H1 (cell line): ENCODE results near the gene HDAC9. TPM values are rescaled to one million over a fixed set of nuclear protein-coding genes. Genes with fewer than 3 reads are reported as not detected.

Experiments used
- CTCF ChIA-PET: fragments of 300-600 bp; sonication (Branson Sonifier 250); formaldehyde crosslinking; loops from one replicate; lab custom pipeline; 2021; ENCODE audit not compliant: partially characterized antibody; lab: Charles Lee
- POLR2A ChIA-PET: fragments of 300-600 bp; sonication (Branson Sonifier 250); formaldehyde crosslinking; loops from one replicate; lab custom pipeline; 2021; ENCODE audit warnings: inconsistent platforms; ENCODE audit not compliant: partially characterized antibody; lab: Charles Lee
- DNase-seq, 2 experiments: peaks; one replicate each; pipeline versions ENCODE4 v3.0.0 to v3.0.0-alpha.2; 2010 to 2022; ENCODE audit warnings: low spot score in 2 of 2, low read depth in 1 of 2, mixed read lengths in 1 of 2
- FAIRE-seq: peaks from 2 replicates; lab custom pipeline; 2011; peaks lifted over from hg19 to GRCh38; lab: Jason Lieb, UNC
- H2AFZ ChIP-seq: 2 replicates; pipeline ENCODE4 v1.8.1; 2012; ENCODE audit warnings: low read length, inconsistent platforms
- H2AK5ac ChIP-seq: 2 replicates; pipeline ENCODE4 v1.6.1; 2013; ENCODE audit warnings: low read depth, low read length
- H2BK120ac ChIP-seq: replicated peaks from 2 replicates; pipeline ENCODE3; 2013; ENCODE audit warnings: low read depth, low read length, inconsistent platforms
- H2BK12ac ChIP-seq: 2 replicates; pipeline ENCODE4 v1.6.1; 2013; ENCODE audit warnings: low read depth, low read length
- H2BK15ac ChIP-seq: 2 replicates; pipeline ENCODE4 v1.6.1; 2013; ENCODE audit warnings: low read length
- H2BK20ac ChIP-seq: 2 replicates; pipeline ENCODE4 v1.6.1; 2013; ENCODE audit warnings: low read length
- H2BK5ac ChIP-seq: 2 replicates; pipeline ENCODE4 v1.6.1; 2013; ENCODE audit warnings: low read depth, low read length
- H3K14ac ChIP-seq: 2 replicates; pipeline ENCODE4 v1.6.1; 2013; ENCODE audit warnings: inconsistent platforms; ENCODE audit not compliant: insufficient read length
- H3K18ac ChIP-seq: 2 replicates; pipeline ENCODE4 v1.6.1; 2013; ENCODE audit warnings: low read length; ENCODE audit errors: extremely low read depth
- H3K23ac ChIP-seq: 2 replicates; pipeline ENCODE4 v1.6.1; 2013; ENCODE audit warnings: inconsistent platforms; ENCODE audit not compliant: insufficient read length
- H3K23me2 ChIP-seq: 2 replicates; pipeline ENCODE4 v1.6.1; 2013; ENCODE audit warnings: low read depth, low read length
- H3K27ac ChIP-seq: 2 replicates; pipeline ENCODE4 v1.6.1; 2011; ENCODE audit warnings: low read depth, low read length, inconsistent platforms
- H3K27me3 ChIP-seq, 4 experiments: replicated peaks in 1 of 4; 1 replicate in 1 of 4; 2 replicates in 3 of 4; pipeline versions ENCODE4 v1.6.1 to v1.8.1; 2011 to 2013; ENCODE audit warnings: low read length in 3 of 4, mild to moderate bottlenecking in 3 of 4, inconsistent platforms in 2 of 4, mixed read lengths in 2 of 4, moderate library complexity in 1 of 4; ENCODE audit not compliant: control insufficient read depth in 3 of 4, insufficient read depth in 3 of 4; ENCODE audit errors: extremely low read depth in 1 of 4
- H3K36me3 ChIP-seq, 4 experiments: 2 replicates each; pipeline versions ENCODE4 v1.6.1 to v1.8.1; 2011 to 2013; ENCODE audit warnings: mild to moderate bottlenecking in 4 of 4, low read length in 3 of 4, moderate library complexity in 2 of 4, control low read depth in 1 of 4, inconsistent platforms in 1 of 4; ENCODE audit not compliant: insufficient read depth in 4 of 4, control insufficient read depth in 2 of 4
- H3K4ac ChIP-seq: replicated peaks from 2 replicates; pipeline ENCODE3; 2013; ENCODE audit warnings: low read length, low read depth, mixed read lengths, inconsistent platforms; ENCODE audit not compliant: insufficient read length
- H3K4me1 ChIP-seq, 4 experiments: replicated peaks in 1 of 4; 1 replicate in 1 of 4; 2 replicates in 3 of 4; pipeline versions ENCODE4 v1.6.1 to v1.8.1; 2011 to 2013; ENCODE audit warnings: low read length in 3 of 4, inconsistent platforms in 2 of 4, mixed read lengths in 1 of 4; ENCODE audit not compliant: insufficient read depth in 4 of 4, control insufficient read depth in 3 of 4
- H3K4me2 ChIP-seq, 2 experiments: 2 replicates each; pipeline versions ENCODE4 v1.6.1 to v1.8.1; 2011 to 2013; ENCODE audit warnings: low read depth in 2 of 2, low read length in 2 of 2, control low read depth in 1 of 2, inconsistent platforms in 1 of 2, mild to moderate bottlenecking in 1 of 2; ENCODE audit not compliant: insufficient read depth in 1 of 2
- H3K4me3 ChIP-seq, 4 experiments: fragments of 200-600, 300-600 bp in 1 of 4; sonication (generic), shearing (Covaris generic), sonication (Bioruptor Twin) in 1 of 4; 2 replicates each; pipeline versions ENCODE4 v1.5.1 to v1.8.1; 2011 to 2016; ENCODE audit warnings: low read length in 4 of 4, low read depth in 3 of 4, control low read depth in 2 of 4, inconsistent platforms in 2 of 4, mild to moderate bottlenecking in 2 of 4, mixed read lengths in 1 of 4, moderate library complexity in 1 of 4; ENCODE audit not compliant: insufficient read depth in 2 of 4; ENCODE audit errors: extremely low read depth in 1 of 4
- H3K56ac ChIP-seq: replicated peaks from 2 replicates; pipeline ENCODE3; 2013; ENCODE audit warnings: low read depth, mild to moderate bottlenecking, mixed read lengths, low read length, inconsistent platforms; ENCODE audit not compliant: insufficient read length
- H3K79me1 ChIP-seq: 2 replicates; pipeline ENCODE4 v1.6.1; 2013; ENCODE audit warnings: low read depth, low read length, control low read depth
- H3K79me2 ChIP-seq, 2 experiments: 2 replicates each; pipeline versions ENCODE4 v1.6.1 to v1.8.1; 2012 to 2013; ENCODE audit warnings: low read length in 2 of 2, mild to moderate bottlenecking in 2 of 2, inconsistent platforms in 1 of 2; ENCODE audit not compliant: insufficient read depth in 2 of 2, control insufficient read depth in 1 of 2
- H3K9ac ChIP-seq, 4 experiments: replicated peaks in 1 of 4; 1 replicate in 1 of 4; 2 replicates in 3 of 4; pipeline versions ENCODE4 v1.6.1 to v1.8.1; 2011 to 2013; ENCODE audit warnings: low read depth in 3 of 4, low read length in 3 of 4, control low read depth in 2 of 4, mild to moderate bottlenecking in 2 of 4, moderate library complexity in 2 of 4, inconsistent platforms in 1 of 4; ENCODE audit errors: extremely low read depth in 1 of 4
- H3K9me3 ChIP-seq, 2 experiments: 2 replicates each; pipeline versions ENCODE4 v1.6.1 to v1.8.1; 2012 to 2013; ENCODE audit warnings: mild to moderate bottlenecking in 2 of 2, moderate library complexity in 2 of 2, control low read depth in 1 of 2, inconsistent platforms in 1 of 2, low read depth in 1 of 2, low read length in 1 of 2, mixed read lengths in 1 of 2; ENCODE audit not compliant: insufficient read depth in 2 of 2
- H4K20me1 ChIP-seq, 2 experiments: replicated peaks in 1 of 2; 2 replicates each; pipeline versions ENCODE3 to v1.8.1; 2011 to 2013; ENCODE audit warnings: inconsistent platforms in 2 of 2, low read length in 2 of 2, mild to moderate bottlenecking in 1 of 2; ENCODE audit not compliant: insufficient read depth in 2 of 2, control insufficient read depth in 1 of 2
- H4K5ac ChIP-seq: 2 replicates; pipeline ENCODE4 v1.6.1; 2013; ENCODE audit warnings: low read length, low read depth, mixed read lengths, inconsistent platforms; ENCODE audit not compliant: insufficient read length
- H4K8ac ChIP-seq: 2 replicates; pipeline ENCODE4 v1.8.0; 2013; ENCODE audit warnings: mild to moderate bottlenecking, moderate library complexity, low read length, inconsistent platforms; ENCODE audit not compliant: insufficient read depth; ENCODE audit errors: extremely low read depth
- H4K91ac ChIP-seq: replicated peaks from 2 replicates; pipeline ENCODE3; 2013; ENCODE audit warnings: low read length, mixed read lengths, inconsistent platforms; ENCODE audit not compliant: insufficient read length
- BRCA1 ChIP-seq: IDR thresholded peaks from 2 replicates; pipeline ENCODE4 v1.6.1; 2012; ENCODE audit warnings: low read depth, low read length, improper control_type of control experiment
- CBX5 ChIP-seq: fragments of 300-800, 300-1000 bp; sonication (generic); IDR thresholded peaks from 2 replicates; pipeline ENCODE4 v1.7.1; 2016; ENCODE audit warnings: antibody characterized with exemption, low read length, low read depth
- GTF2F1 ChIP-seq: IDR thresholded peaks from 2 replicates; pipeline ENCODE4 v1.6.1; 2012; ENCODE audit warnings: low read depth, low read length, improper control_type of control experiment, borderline replicate concordance
- JUN ChIP-seq: IDR thresholded peaks from 2 replicates; pipeline ENCODE4 v1.6.1; 2011; ENCODE audit warnings: low read depth, mild to moderate bottlenecking, improper control_type of control experiment, low read length
- JUND ChIP-seq: IDR thresholded peaks from 2 replicates; pipeline ENCODE4 v1.6.1; 2011; ENCODE audit warnings: mild to moderate bottlenecking, improper control_type of control experiment, low read length
- NANOG ChIP-seq: IDR thresholded peaks from 2 replicates; pipeline ENCODE4 v1.6.1; 2011; ENCODE audit warnings: low read length, low read depth, mild to moderate bottlenecking, inconsistent platforms; ENCODE audit not compliant: insufficient read depth, poor library complexity, severe bottlenecking
- RBBP5 ChIP-seq: IDR thresholded peaks from 2 replicates; pipeline ENCODE4 v1.7.1; 2012; ENCODE audit warnings: low read depth, mild to moderate bottlenecking, inconsistent platforms, low read length, moderate library complexity, borderline replicate concordance
- RNF2 ChIP-seq: fragments of 200-900, 300-1000 bp; sonication (generic); IDR thresholded peaks from 2 replicates; pipeline ENCODE4 v1.7.1; 2016; ENCODE audit warnings: borderline replicate concordance, low read depth, mild to moderate bottlenecking, antibody characterized with exemption, low read length; ENCODE audit not compliant: poor library complexity, severe bottlenecking; ENCODE audit errors: missing control alignments
- SIRT6 ChIP-seq: IDR thresholded peaks from one replicate; pipeline ENCODE4 v1.7.1; 2012; ENCODE audit warnings: low read length, inconsistent platforms
- TAF1 ChIP-seq: IDR thresholded peaks from 2 replicates; pipeline ENCODE4 v1.6.1; 2011; ENCODE audit warnings: mild to moderate bottlenecking, low read depth, low read length
- WGBS, 2 experiments: shearing (Covaris generic) in 1 of 2; methylation state at CpG; one replicate each; pipeline versions ENCODE4 v1.1.6 to v1.1.7; 2013 to 2015; ENCODE audit warnings: low lambda C conversion rate in 2 of 2, mixed read lengths in 2 of 2, inconsistent platforms in 1 of 2, low coverage in 1 of 2, missing lambda C conversion rate in 1 of 2; ENCODE audit not compliant: insufficient replicate concordance in 2 of 2, insufficient coverage in 1 of 2, insufficient read length in 1 of 2; ENCODE audit errors: extremely low coverage in 1 of 2, missing lambda C conversion rate in 1 of 2; 5-methylcytosine and 5-hydroxymethylcytosine counted together
- polyA plus RNA-seq, 7 experiments: library from polyadenylated mRNA; depleted of rRNA in 3 of 7; stranded (reverse) in 5 of 7; unstranded in 2 of 7; fragments of >200 nt in 5 of 7; fragments of 200-250 nt in 2 of 7; gene quantifications; 1 replicate in 5 of 7; 2 replicates in 1 of 7; 4 replicates in 1 of 7; pipeline versions ENCODE4 v1.2.1 to v1.2.3, GENCODE V29; 2011 to 2013; ENCODE audit warnings: missing spikeins in 2 of 7, mixed read lengths in 2 of 7
- total RNA-seq: library from RNA; stranded (reverse); fragmentation: NEBNext Ultra II Directional; extraction: Animal tissue kit (Norgen Biotek cat#: 25700); gene quantifications from 2 replicates; pipeline ENCODE4 v1.2.1, GENCODE V29; 2021
- TF ChIP-seq, protein P1 (sequence below): IDR thresholded peaks from 2 replicates; pipeline ENCODE4 v1.6.1; 2012; ENCODE audit warnings: inconsistent platforms
- TF ChIP-seq, protein P2 (sequence below): IDR thresholded peaks from 2 replicates; pipeline ENCODE4 v1.6.1; 2011; ENCODE audit warnings: low read depth, mild to moderate bottlenecking, low read length; ENCODE audit not compliant: insufficient read depth

Gene HDAC9
- total and polyA plus RNA-seq, 2 of the 8 experiments (the other 6 are each of a cell fraction or from before 2014, with no cell fraction given) = 9.5 to 13.1 TPM

GRCh38 chr7:18505870-18506460 lies 10.4 kb downstream of the HDAC9 start:
- no peak overlapping the region for H3K4me3 ChIP-seq
- H3K56ac ChIP-seq = no peak overlapping the region
- DNase-seq (no peak), FAIRE-seq (no peak)
- H3K23me2 ChIP-seq = no peaks in the 10 kb centered on the region
- H2BK5ac ChIP-seq = no peak overlapping the region
- no peak overlapping the region for H4K5ac ChIP-seq
- ChIA-PET POLR2A (interaction anchor here (7.4 kb wide), 1 partner anchor 9 kb away, joined by 47 read pairs; the partner anchor contains the start of gene HDAC9), CTCF (interaction anchor here (0.6 to 6.9 kb wide), 11 partner anchors 10 to 808 kb away, joined by 3 to 58 read pairs (median 4); partner anchors contain the start of gene HDAC9)
- H3K79me2 ChIP-seq = no peaks in the 10 kb centered on the region
- H3K27me3 ChIP-seq = no peaks in the 10 kb centered on the region
- no peak overlapping the region for H3K4me2 ChIP-seq
- H3K27ac ChIP-seq = no peak overlapping the region
- H3K14ac ChIP-seq = no peak overlapping the region
- 86% methylated on average over 5 of the region's 5 CpGs; no CpG with 5 or more reads in 1 of the 2 experiments for WGBS, 2 experiments
- no peak overlapping the region for H2AK5ac ChIP-seq
- H3K36me3 ChIP-seq = no peaks in the 10 kb centered on the region
- H2BK15ac ChIP-seq = no peak overlapping the region
- no peak overlapping the region for H3K18ac ChIP-seq
- no peaks in the 10 kb centered on the region for H4K20me1 ChIP-seq
- no peak overlapping the region for H2BK20ac ChIP-seq
- H3K9me3 ChIP-seq = no peaks in the 10 kb centered on the region
- no peak overlapping the region for H4K8ac ChIP-seq
- H2AFZ ChIP-seq = no peak overlapping the region
- H3K4me1 ChIP-seq = peaks cover 0 to 9% (median 4%) of the 10 kb centered on the region in 4 experiments; a peak in 3 of 7 replicates
- no peaks in the 10 kb centered on the region for H3K79me1 ChIP-seq
- H3K9ac ChIP-seq = no peak overlapping the region
- no peak overlapping the region for H4K91ac ChIP-seq
- no peak overlapping the region for H3K23ac ChIP-seq
- H3K4ac ChIP-seq = no peak overlapping the region
- no peak overlapping the region for H2BK12ac ChIP-seq
- H2BK120ac ChIP-seq = no peak overlapping the region
- TF ChIP-seq SIRT6 (no peak), RBBP5 (no peak), GTF2F1 (no peak), CBX5 (no peak), BRCA1 (no peak), RNF2 (no peak), JUN (no peak), TAF1 (no peak), NANOG (no peak), JUND (no peak)
- TF ChIP-seq, protein P1, sequence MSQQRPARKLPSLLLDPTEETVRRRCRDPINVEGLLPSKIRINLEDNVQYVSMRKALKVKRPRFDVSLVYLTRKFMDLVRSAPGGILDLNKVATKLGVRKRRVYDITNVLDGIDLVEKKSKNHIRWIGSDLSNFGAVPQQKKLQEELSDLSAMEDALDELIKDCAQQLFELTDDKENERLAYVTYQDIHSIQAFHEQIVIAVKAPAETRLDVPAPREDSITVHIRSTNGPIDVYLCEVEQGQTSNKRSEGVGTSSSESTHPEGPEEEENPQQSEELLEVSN = no peak
- TF ChIP-seq, protein P2, sequence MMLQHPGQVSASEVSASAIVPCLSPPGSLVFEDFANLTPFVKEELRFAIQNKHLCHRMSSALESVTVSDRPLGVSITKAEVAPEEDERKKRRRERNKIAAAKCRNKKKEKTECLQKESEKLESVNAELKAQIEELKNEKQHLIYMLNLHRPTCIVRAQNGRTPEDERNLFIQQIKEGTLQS = no peak
